HG03442 (cell line): ENCODE data around the gene TPRG1.
A peak's percentile ranks its signal among the peaks of the same experiment; 100 is the strongest.

ENCODE experiments used
- ATAC-seq: cut with Tn5 transposase; IDR thresholded peaks from one replicate; pipeline ENCODE4 v1.9.1; 2021; ENCODE audit warnings: mild to moderate bottlenecking, moderate library complexity; ENCODE audit not compliant: unreplicated experiment

TPRG1 gene

GRCh38 chr3:189171707-189172106, at the start of gene TPRG1:
Gene TPRG1, plus strand, starts transcription at chr3:189171971. Its CDS starts 35,414 bp downstream, at chr3:189207385.
- ATAC-seq: no peak

- ATAC-seq: no peak
These were observed 49.7 kb upstream of the TPRG1 start for GRCh38 chr3:189122110-189122509.

GRCh38 chr3:189122526-189123205, 49.1 kb upstream of the TPRG1 start:
- no peak for ATAC-seq

- ATAC-seq: no peak
These were observed 48.0 kb upstream of the TPRG1 start for GRCh38 chr3:189123595-189124387.

- ATAC-seq: peak; percentile 99
These were observed 39.5 kb upstream of the TPRG1 start for GRCh38 chr3:189132231-189132671.

GRCh38 chr3:189132839-189133238, 38.9 kb upstream of the TPRG1 start:
- ATAC-seq: no peak

GRCh38 chr3:189133768-189134167, 38.0 kb upstream of the TPRG1 start:
- ATAC-seq: no peak

GRCh38 chr3:189137416-189137815, 34.4 kb upstream of the TPRG1 start:
- ATAC-seq: no peak

- no peak for ATAC-seq
These were observed 32.7 kb upstream of the TPRG1 start for GRCh38 chr3:189138901-189139610.

GRCh38 chr3:189139611-189139940, 32.2 kb upstream of the TPRG1 start:
- ATAC-seq: no peak

GRCh38 chr3:189142527-189142926, 29.2 kb upstream of the TPRG1 start:
- ATAC-seq: no peak

GRCh38 chr3:189143321-189143720, 28.4 kb upstream of the TPRG1 start:
- no peak for ATAC-seq

- no peak for ATAC-seq
These were observed 28.0 kb upstream of the TPRG1 start for GRCh38 chr3:189143771-189144170.

- no peak for ATAC-seq
These were observed 27.1 kb upstream of the TPRG1 start for GRCh38 chr3:189144645-189145044.

GRCh38 chr3:189146848-189147247, 24.9 kb upstream of the TPRG1 start:
- ATAC-seq: no peak

GRCh38 chr3:189148081-189148507, 23.7 kb upstream of the TPRG1 start:
- ATAC-seq: peak; percentile 85

- no peak for ATAC-seq
These were observed 22.6 kb upstream of the TPRG1 start for GRCh38 chr3:189149203-189149602.

- no peak for ATAC-seq
These were observed 14.4 kb upstream of the TPRG1 start for GRCh38 chr3:189157232-189158007.

- no peak for ATAC-seq
These were observed 13.7 kb upstream of the TPRG1 start for GRCh38 chr3:189158034-189158433.

GRCh38 chr3:189160519-189161309, 11.1 kb upstream of the TPRG1 start:
- ATAC-seq: no peak
